Left renal pelvis (tissue), 4 donors: ENCODE measurements around the gene URM1. TPM values are rescaled to one million over a fixed set of nuclear protein-coding genes. Genes with fewer than 3 reads are reported as not detected.
"Not testable (repeated sequence)": the region's sequence is repeated elsewhere in the genome, so short reads cannot be mapped to it uniquely, and the experiment has no call there.

ENCODE experiments used
- DNase-seq, 4 donors: peaks; one replicate each; pipeline ENCODE4 v3.0.0-alpha.2; 2013; ENCODE audit warnings: low read depth in 4 of 4, low spot score in 3 of 4
- polyA plus RNA-seq, 4 donors: library from polyadenylated mRNA; unstranded; fragments of 120-200 nt; gene quantifications; one replicate each; pipeline ENCODE4 v1.2.1, GENCODE V29; 2013; ENCODE audit not compliant: insufficient read length in 4 of 4

URM1 gene
- polyA plus RNA-seq, 4 donors: 48.5 to 61.2 (median 53.6) TPM

DNA sequence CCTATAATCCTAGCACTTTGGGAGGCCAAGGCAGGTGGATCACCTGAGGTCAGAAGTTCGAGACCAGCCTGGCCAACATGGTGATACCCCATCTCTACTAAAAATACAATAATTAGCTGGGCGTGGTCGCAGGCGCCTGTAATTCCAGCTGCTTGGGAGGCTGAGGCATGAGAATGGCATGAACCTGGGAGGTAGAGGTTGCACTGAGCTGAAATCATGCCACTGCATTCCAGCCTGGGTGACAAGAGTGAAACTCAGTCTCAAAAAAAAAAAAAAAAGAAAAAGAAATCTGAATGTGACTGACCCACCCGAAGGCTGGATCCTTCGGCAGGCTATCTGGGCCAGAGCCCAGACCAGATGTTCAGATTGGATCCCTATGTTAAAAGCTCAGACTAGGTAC is 52.2 kb downstream of the URM1 start:
- not testable (repeated sequence) for DNase-seq

GRCh38 chr9:128424268-128424780 is 53.1 kb downstream of the URM1 start:
- DNase-seq: no peak

GRCh38 chr9:128428644-128429512 is 57.7 kb downstream of the URM1 start:
- DNase-seq: no peak

DNA sequence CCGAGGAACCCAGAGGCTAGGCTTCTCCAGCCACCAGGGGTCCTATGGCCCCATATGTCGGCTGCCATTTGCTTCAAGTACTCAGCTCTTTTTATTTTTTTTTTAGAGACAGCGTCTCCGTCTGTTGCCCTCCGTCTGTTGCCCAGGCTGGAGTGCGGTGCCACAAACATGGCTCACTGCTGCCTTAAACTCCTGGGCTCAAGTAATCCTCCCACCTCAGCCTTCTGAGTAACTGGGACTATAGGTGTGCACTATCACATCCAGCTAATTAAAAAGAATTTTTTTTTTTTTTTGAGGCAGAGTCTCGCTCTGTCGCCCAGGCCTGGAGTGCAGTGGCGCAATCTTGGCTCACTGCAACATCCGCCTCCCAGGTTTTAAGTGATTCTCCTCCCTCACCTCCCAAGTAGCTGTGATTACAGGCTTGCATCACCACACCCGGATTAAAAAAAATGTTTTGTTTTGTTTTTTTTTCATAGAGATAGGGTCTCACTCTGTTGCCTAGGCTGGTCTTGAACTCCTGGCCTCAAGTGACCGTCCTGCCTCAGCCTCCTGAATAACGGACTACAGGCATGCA is 58.4 kb downstream of the URM1 start:
- no peak for DNase-seq

GRCh38 chr9:128431207-128431606 is 60.0 kb downstream of the URM1 start:
- DNase-seq: no peak

GRCh38 chr9:128434340-128434739 is 63.2 kb downstream of the URM1 start:
- no peak for DNase-seq

GRCh38 chr9:128435611-128436010 is 64.4 kb downstream of the URM1 start:
- no peak for DNase-seq

DNA sequence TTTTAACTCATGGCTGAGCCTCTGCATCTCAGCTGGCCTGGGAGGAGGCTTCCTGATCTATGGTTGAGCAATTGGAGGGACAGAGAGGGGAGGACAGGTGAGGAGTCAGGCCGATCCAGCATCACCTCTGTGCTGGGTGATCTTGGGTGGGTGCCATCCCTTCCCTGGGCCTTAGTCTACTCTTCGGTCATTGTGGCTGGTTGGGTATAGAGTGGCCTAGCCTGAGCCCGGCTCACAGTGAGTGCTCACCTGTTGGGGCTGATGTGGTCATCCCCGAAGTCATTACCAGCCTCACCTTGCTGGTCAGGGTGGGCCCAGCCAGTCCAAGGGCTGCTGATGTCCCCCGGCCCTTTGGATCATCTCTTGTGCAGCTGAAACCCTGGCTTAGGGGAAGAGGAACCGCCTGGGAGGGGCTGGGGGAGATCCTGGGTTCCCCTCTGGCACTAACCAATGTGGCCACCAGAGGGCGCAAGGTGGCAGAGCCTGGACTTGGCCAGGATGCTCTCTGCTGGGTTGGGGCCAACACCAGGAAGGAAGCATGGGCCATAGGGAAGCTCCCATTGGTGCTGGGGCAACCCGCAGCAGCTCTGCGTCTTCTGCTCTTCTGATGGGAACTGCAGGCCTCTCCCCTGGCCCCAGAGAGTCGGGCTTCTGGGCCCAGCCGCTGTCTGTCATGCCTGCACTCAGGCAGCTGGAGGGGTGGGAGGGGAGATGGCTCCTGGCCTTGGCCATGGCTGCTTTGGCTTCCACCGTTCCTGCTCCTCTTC is 67.4 kb downstream of the URM1 start:
- peak in 1 of 4 donors; percentile 46 for DNase-seq

DNA sequence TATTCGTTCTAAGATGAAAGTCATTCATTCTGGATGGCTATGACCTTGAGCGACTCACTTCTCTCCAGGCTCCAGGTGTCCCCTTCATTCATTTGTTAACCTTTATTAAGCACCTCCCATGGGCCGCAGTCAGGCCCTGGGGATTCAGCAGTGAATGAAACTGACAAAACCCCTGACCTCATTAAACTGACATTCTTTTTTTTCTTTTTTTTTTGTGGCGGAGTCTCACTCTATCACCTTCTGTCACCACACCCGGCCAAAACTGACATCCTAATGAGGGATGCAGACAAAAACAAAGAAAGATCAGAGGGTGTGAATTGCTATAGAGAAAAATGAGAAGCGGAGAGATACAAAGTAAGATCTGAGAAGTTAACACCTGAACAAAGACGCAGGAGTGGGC is 68.1 kb downstream of the URM1 start:
- no peak for DNase-seq

Other genes starting within 250 kb of the URM1 start
- 10 to 100 TPM; 27.0 to 68.2 (median 42.8) TPM for gene PTGES2, start 243.6 kb upstream of the URM1 start, polyA plus RNA-seq
- gene LCN2, start 221.9 kb upstream of the URM1 start, polyA plus RNA-seq: 1 to 10 TPM in 2 of 4 donors, under 1 TPM in 1, not detected in 1; 0.80 to 4.6 (median 1.3) TPM
- 10 to 100 TPM; 33.1 to 65.4 (median 38.4) TPM for gene BBLN, start 211.1 kb upstream of the URM1 start, polyA plus RNA-seq
- gene CIZ1, start 179.8 kb upstream of the URM1 start, polyA plus RNA-seq: 100 to 1,000 TPM; 116 to 160 (median 124) TPM
- gene DNM1, start 168.0 kb upstream of the URM1 start, polyA plus RNA-seq: 100 to 1,000 TPM in 2 of 4 donors, 10 to 100 TPM in 2; 47.8 to 204 (median 102) TPM
- gene GOLGA2, start 95.4 kb upstream of the URM1 start, polyA plus RNA-seq: 100 to 1,000 TPM in 2 of 4 donors, 10 to 100 TPM in 2; 71.5 to 126 (median 94.2) TPM
- 10 to 100 TPM; 24.7 to 35.7 (median 31.1) TPM for gene SWI5, start 95.1 kb upstream of the URM1 start, polyA plus RNA-seq
- 10 to 100 TPM; 27.6 to 42.9 (median 36.1) TPM for gene TRUB2, start 48.9 kb upstream of the URM1 start, polyA plus RNA-seq
- 10 to 100 TPM; 35.3 to 92.2 (median 56.3) TPM for gene COQ4, start 48.5 kb upstream of the URM1 start, polyA plus RNA-seq
- gene SLC27A4, start 30.8 kb upstream of the URM1 start, polyA plus RNA-seq: 10 to 100 TPM; 11.2 to 22.6 (median 16.7) TPM
- 100 to 1,000 TPM in 1 of 4 donors, 10 to 100 TPM in 3; 37.7 to 103 (median 50.1) TPM for gene CERCAM, start 49.5 kb downstream of the URM1 start, polyA plus RNA-seq
- 10 to 100 TPM; 29.8 to 51.4 (median 45.3) TPM for gene ODF2, start 84.6 kb downstream of the URM1 start, polyA plus RNA-seq
- gene GLE1, start 133.3 kb downstream of the URM1 start, polyA plus RNA-seq: 10 to 100 TPM; 20.0 to 30.7 (median 30.3) TPM
- gene SPTAN1, start 181.2 kb downstream of the URM1 start, polyA plus RNA-seq: 100 to 1,000 TPM; 299 to 423 (median 338) TPM